Type B pancreatic cell (in vitro differentiated cells): ENCODE data around the gene KCTD2. TPM values are rescaled to one million over a fixed set of nuclear protein-coding genes. Genes with fewer than 3 reads are reported as not detected.
A peak's percentile ranks its signal among the peaks of the same experiment; 100 is the strongest.

Experiments used
- DNase-seq: peaks from one replicate; pipeline ENCODE4 v3.0.0; 2021; ENCODE audit warnings: mixed read lengths; ENCODE audit not compliant: unreplicated experiment; ENCODE audit errors: extremely low spot score
- H3K27ac Mint-ChIP-seq: 2 replicates; pipeline ENCODE4 v1.8.0; 2021; ENCODE audit warnings: mild to moderate bottlenecking, mixed read lengths
- H3K27me3 Mint-ChIP-seq: 2 replicates; pipeline ENCODE4 v1.8.0; 2021; ENCODE audit warnings: mixed read lengths
- H3K36me3 Mint-ChIP-seq: 2 replicates; pipeline ENCODE4 v1.8.0; 2021; ENCODE audit warnings: mixed read lengths
- H3K4me1 Mint-ChIP-seq: one replicate; pipeline ENCODE4 v1.8.0; 2021; ENCODE audit warnings: mixed read lengths; ENCODE audit not compliant: unreplicated experiment
- H3K4me3 Mint-ChIP-seq: 2 replicates; pipeline ENCODE4 v1.8.0; 2021; ENCODE audit warnings: mild to moderate bottlenecking, mixed read lengths
- H3K9me3 Mint-ChIP-seq: 2 replicates; pipeline ENCODE4 v1.8.0; 2021; ENCODE audit warnings: mixed read lengths
- total RNA-seq: library from RNA; stranded (reverse); gene quantifications from 2 replicates; pipeline ENCODE4 v1.2.1, GENCODE V29; 2021; ENCODE audit warnings: low replicate concordance
- TF ChIP-seq, protein P1 (sequence below): fragments of 200-600 bp; sonication (generic); conservative IDR thresholded peaks from 2 replicates; pipeline ENCODE4 v1.5.0; 2021; ENCODE audit warnings: antibody characterized with exemption, mild to moderate bottlenecking

Gene KCTD2
- total RNA-seq, 1 donor from 2014 or later, result 26.1 TPM

DNA sequence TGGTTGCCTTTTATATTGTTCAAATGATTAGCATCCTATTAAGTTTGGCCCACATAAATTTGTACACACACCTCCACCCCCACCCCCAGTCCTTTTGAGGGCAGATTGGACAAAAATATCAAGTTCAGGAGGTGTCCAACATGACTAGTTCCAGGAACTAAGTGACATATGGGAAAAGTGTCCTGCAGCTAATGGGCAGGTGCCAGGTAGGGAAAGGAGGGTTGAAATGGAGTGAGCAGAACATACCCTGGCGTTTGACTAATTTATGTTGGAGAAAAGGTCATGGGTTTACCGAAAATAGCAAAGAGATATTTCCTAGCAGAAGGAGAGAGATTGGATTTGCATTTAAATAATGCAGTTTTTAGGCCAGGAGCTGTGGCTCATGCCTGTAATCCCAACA lies 4.9 kb downstream of the KCTD2 start:
- H3K9me3 Mint-ChIP-seq, result no peaks in the 10 kb centered on the region
- no peak overlapping the region for H3K4me3 Mint-ChIP-seq
- peaks cover 15% of the 10 kb centered on the region for H3K36me3 Mint-ChIP-seq
- H3K4me1 Mint-ChIP-seq, result peaks cover 17% of the 10 kb centered on the region
- H3K27ac Mint-ChIP-seq, result no peak overlapping the region
- no peaks in the 10 kb centered on the region for H3K27me3 Mint-ChIP-seq
- DNase-seq, result no peak
- TF ChIP-seq, protein P1, sequence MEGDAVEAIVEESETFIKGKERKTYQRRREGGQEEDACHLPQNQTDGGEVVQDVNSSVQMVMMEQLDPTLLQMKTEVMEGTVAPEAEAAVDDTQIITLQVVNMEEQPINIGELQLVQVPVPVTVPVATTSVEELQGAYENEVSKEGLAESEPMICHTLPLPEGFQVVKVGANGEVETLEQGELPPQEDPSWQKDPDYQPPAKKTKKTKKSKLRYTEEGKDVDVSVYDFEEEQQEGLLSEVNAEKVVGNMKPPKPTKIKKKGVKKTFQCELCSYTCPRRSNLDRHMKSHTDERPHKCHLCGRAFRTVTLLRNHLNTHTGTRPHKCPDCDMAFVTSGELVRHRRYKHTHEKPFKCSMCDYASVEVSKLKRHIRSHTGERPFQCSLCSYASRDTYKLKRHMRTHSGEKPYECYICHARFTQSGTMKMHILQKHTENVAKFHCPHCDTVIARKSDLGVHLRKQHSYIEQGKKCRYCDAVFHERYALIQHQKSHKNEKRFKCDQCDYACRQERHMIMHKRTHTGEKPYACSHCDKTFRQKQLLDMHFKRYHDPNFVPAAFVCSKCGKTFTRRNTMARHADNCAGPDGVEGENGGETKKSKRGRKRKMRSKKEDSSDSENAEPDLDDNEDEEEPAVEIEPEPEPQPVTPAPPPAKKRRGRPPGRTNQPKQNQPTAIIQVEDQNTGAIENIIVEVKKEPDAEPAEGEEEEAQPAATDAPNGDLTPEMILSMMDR, result no peak

GRCh38 chr17:75059369-75060345 lies 12.6 kb downstream of the KCTD2 start:
- H3K27me3 Mint-ChIP-seq, result no peaks in the 10 kb centered on the region
- no peak overlapping the region for H3K27ac Mint-ChIP-seq
- no peak overlapping the region for H3K4me3 Mint-ChIP-seq
- H3K36me3 Mint-ChIP-seq, result peaks cover 12% of the 10 kb centered on the region
- H3K9me3 Mint-ChIP-seq, result no peaks in the 10 kb centered on the region
- TF ChIP-seq, protein P1, result peak; percentile 49
- DNase-seq, result no peak
- no peaks in the 10 kb centered on the region for H3K4me1 Mint-ChIP-seq

DNA sequence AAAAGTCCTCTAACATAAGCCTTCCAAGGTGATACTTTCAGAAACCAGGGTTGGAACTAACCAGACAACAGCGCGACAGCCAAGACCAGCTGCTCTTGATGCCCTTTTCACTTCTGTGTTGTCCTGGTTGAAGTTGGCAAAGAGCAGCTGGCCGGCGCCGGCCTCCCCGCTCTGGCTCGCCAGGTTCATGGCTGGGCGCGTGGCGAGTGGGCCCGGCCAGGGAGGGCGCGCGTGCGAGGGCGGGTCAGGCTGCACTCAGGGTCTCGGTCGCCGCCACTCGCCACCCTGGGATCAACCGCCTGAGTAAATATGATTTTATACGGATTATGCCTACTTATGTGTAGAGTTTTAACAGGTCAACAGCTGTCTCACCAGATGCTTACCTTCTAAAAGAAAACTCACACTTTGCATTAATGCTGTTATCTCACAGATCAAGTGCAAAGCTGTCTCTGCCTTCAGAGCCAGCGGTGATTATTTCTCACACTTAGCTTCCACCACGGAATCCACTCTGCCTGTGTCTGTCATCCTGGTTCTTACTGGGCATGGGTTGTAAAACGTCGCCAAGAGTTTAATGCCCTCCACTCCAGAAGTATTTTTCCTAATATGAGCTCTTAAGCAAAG lies 13.5 kb downstream of the KCTD2 start:
- Mint-ChIP-seq H3K27me3 (no peaks in the 10 kb centered on the region), H3K36me3 (peaks cover 12% of the 10 kb centered on the region), H3K9me3 (no peaks in the 10 kb centered on the region), H3K27ac (no peak overlapping the region), H3K4me3 (no peak overlapping the region), H3K4me1 (no peaks in the 10 kb centered on the region)
- DNase-seq, result no peak
- TF ChIP-seq, protein P1, result no peak

- TF ChIP-seq, protein P1, result no peak
- DNase-seq, result no peak
- H3K27ac Mint-ChIP-seq, result no peak overlapping the region
- no peaks in the 10 kb centered on the region for H3K4me1 Mint-ChIP-seq
- no peak overlapping the region for H3K4me3 Mint-ChIP-seq
- peaks cover 10% of the 10 kb centered on the region for H3K36me3 Mint-ChIP-seq
- H3K9me3 Mint-ChIP-seq, result no peaks in the 10 kb centered on the region
- no peaks in the 10 kb centered on the region for H3K27me3 Mint-ChIP-seq
Observed at GRCh38 chr17:75061055-75061438, 14.0 kb downstream of the KCTD2 start.

DNA sequence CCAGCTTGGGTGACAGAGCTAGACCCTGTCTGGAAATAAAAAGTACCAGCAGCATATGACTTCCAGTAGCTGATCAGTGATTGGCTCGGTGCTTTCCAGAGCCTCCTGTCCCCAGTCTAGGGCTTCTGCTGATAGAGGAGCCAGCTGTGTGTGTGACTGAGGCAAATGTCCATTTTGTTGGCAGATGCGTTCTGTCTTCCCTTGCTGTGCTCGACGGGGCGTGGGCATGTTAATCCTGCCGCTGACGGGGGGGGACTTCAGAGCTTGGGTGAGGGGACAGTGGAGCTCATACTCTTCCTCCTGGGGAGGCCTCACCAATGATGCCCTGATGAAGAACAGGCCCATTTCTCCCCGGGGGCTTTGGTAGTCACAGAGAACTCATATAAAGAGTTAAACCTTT lies 14.6 kb downstream of the KCTD2 start:
- H3K27me3 Mint-ChIP-seq, result no peaks in the 10 kb centered on the region
- peaks cover 7% of the 10 kb centered on the region for H3K36me3 Mint-ChIP-seq
- H3K4me3 Mint-ChIP-seq, result no peak overlapping the region
- H3K27ac Mint-ChIP-seq, result no peak overlapping the region
- DNase-seq, result no peak
- TF ChIP-seq, protein P1, result no peak
- H3K9me3 Mint-ChIP-seq, result no peaks in the 10 kb centered on the region
- no peaks in the 10 kb centered on the region for H3K4me1 Mint-ChIP-seq
